OCI-LY3 (cell line): Measurements from ENCODE around the gene PVRIG.
A peak's percentile ranks its signal among the peaks of the same experiment; 100 is the strongest.
"Not testable (repeated sequence)": the region's sequence is repeated elsewhere in the genome, so short reads cannot be mapped to it uniquely, and the experiment has no call there.

Experiments
- H2AFZ ChIP-seq: fragments of 200-600, 300-600 bp; shearing (Covaris generic); 2 replicates; pipeline ENCODE4 v1.6.0; 2014; ENCODE audit warnings: antibody characterized with exemption, low read depth, low read length
- H3K27ac ChIP-seq: fragments of 200-600, 300-600 bp; sonication (generic); 2 replicates; pipeline ENCODE4 v1.5.1; 2014; ENCODE audit warnings: mild to moderate bottlenecking, low read length, moderate library complexity, mixed read lengths
- H3K27me3 ChIP-seq: fragments of 200-600, 300-600 bp; sonication (generic); 2 replicates; pipeline ENCODE4 v1.6.1; 2014; ENCODE audit warnings: low read depth, low read length, mixed read lengths
- H3K36me3 ChIP-seq: fragments of 200-600, 300-600 bp; sonication (generic); replicated peaks from 2 replicates; pipeline ENCODE3; 2014; ENCODE audit warnings: low read depth, low read length, mixed read lengths
- H3K4me1 ChIP-seq: fragments of 300-600, 200-600 bp; sonication (generic); 2 replicates; pipeline ENCODE4 v1.6.1; 2014; ENCODE audit warnings: low read length, mixed read lengths
- H3K4me2 ChIP-seq: fragments of 200-600, 300-600 bp; sonication (generic); 2 replicates; pipeline ENCODE4 v1.6.1; 2014; ENCODE audit warnings: low read length, mixed read lengths
- H3K4me3 ChIP-seq: fragments of 300-600, 200-600 bp; sonication (generic); 2 replicates; pipeline ENCODE4 v1.5.1; 2014; ENCODE audit warnings: antibody characterized with exemption, mild to moderate bottlenecking, low read length, moderate library complexity
- H3K79me2 ChIP-seq: fragments of 300-600, 200-600 bp; shearing (Covaris generic); 2 replicates; pipeline ENCODE4 v1.6.1; 2014; ENCODE audit warnings: mild to moderate bottlenecking, low read length, mixed read lengths
- H3K9ac ChIP-seq: fragments of 300-600, 200-600 bp; shearing (Covaris generic); 2 replicates; pipeline ENCODE4 v1.6.0; 2014; ENCODE audit warnings: mild to moderate bottlenecking, low read length, moderate library complexity
- H3K9me3 ChIP-seq: fragments of 200-600, 300-600 bp; shearing (Covaris generic); 2 replicates; pipeline ENCODE4 v1.6.1; 2014; ENCODE audit warnings: low read length, mixed read lengths; ENCODE audit not compliant: insufficient read depth
- H4K20me1 ChIP-seq: fragments of 200-600, 300-600 bp; sonication (generic); 2 replicates; pipeline ENCODE4 v1.6.1; 2016; ENCODE audit warnings: low read length, mixed read lengths; ENCODE audit not compliant: insufficient read depth
- CTCF ChIP-seq: fragments of 200-600, 300-600 bp; sonication (generic); IDR thresholded peaks from 2 replicates; pipeline ENCODE4 v1.5.1; 2014; ENCODE audit warnings: antibody characterized with exemption, low read length, low read depth
- EZH2phosphoT487 ChIP-seq: fragments of 200-600 bp; shearing (Covaris generic); IDR thresholded peaks from 2 replicates; pipeline ENCODE4 v1.6.1; 2018; ENCODE audit warnings: antibody characterized with exemption, mixed run types, low read depth

PVRIG gene

DNA sequence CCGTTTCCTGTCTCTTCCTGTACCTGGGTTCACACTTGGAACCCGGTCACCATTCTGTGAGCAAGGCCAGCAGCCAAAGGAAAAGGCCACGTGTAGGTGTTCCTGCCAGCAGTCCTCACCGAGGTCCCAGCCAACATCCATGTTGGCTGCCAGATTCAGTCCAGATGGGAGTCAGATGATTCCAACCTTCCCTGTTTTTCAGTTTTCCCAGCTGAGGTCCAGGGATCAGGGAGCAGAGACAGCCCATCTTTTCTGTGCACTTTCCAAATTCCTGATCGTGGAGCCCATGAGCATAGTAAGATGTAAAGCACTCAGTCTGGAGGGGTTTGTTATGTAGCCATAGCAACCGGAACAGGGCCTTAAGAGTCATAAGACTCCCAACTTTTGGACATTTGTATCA, 3.9 kb upstream of the PVRIG start:
- no peak overlapping the region for H3K27ac ChIP-seq
- no peak overlapping the region for H2AFZ ChIP-seq
- H4K20me1 ChIP-seq, result no peaks in the 10 kb centered on the region
- H3K79me2 ChIP-seq, result no peaks in the 10 kb centered on the region
- TF ChIP-seq EZH2phosphoT487 (no peak), CTCF (no peak)
- no peaks in the 10 kb centered on the region for H3K36me3 ChIP-seq
- H3K4me3 ChIP-seq, result no peak overlapping the region
- H3K9me3 ChIP-seq, result no peaks in the 10 kb centered on the region
- H3K27me3 ChIP-seq, result no peaks in the 10 kb centered on the region
- peaks cover 23% of the 10 kb centered on the region for H3K4me1 ChIP-seq
- H3K4me2 ChIP-seq, result no peak overlapping the region
- no peak overlapping the region for H3K9ac ChIP-seq

GRCh38 chr7:100217934-100218333, 1.8 kb upstream of the PVRIG start:
- H3K79me2 ChIP-seq, H3K27me3 ChIP-seq, H2AFZ ChIP-seq, H3K9ac ChIP-seq, H4K20me1 ChIP-seq, H3K36me3 ChIP-seq, H3K4me2 ChIP-seq, H3K9me3 ChIP-seq: not testable (repeated sequence)
- H3K4me1 ChIP-seq, result peaks cover 27% of the 10 kb centered on the region
- H3K27ac ChIP-seq, result peak overlapping the region; percentile 82
- H3K4me3 ChIP-seq, result peak overlapping the region; percentile 69; the same call in 1 of the 2 replicates

- Histone ChIP-seq H3K27ac (no peak overlapping the region), H4K20me1 (no peaks in the 10 kb centered on the region), H3K79me2 (no peaks in the 10 kb centered on the region), H3K4me2 (no peak overlapping the region), H3K36me3 (no peaks in the 10 kb centered on the region), H3K9ac (no peak overlapping the region), H3K9me3 (no peaks in the 10 kb centered on the region), H3K27me3 (no peaks in the 10 kb centered on the region), H3K4me1 (peaks cover 27% of the 10 kb centered on the region), H3K4me3 (no peak overlapping the region), H2AFZ (no peak overlapping the region)
- no peak for TF ChIP-seq EZH2phosphoT487
- no peak for TF ChIP-seq CTCF
Measured at GRCh38 chr7:100219271-100219737, 445 bp upstream of the PVRIG start.

- no peak overlapping the region for H3K9ac ChIP-seq
- H3K27ac ChIP-seq, result no peak overlapping the region
- peaks cover 27% of the 10 kb centered on the region for H3K4me1 ChIP-seq
Measured at GRCh38 chr7:100220586-100221230, 959 bp downstream of the PVRIG start.

More at GRCh38 chr7:100220586-100221230, 959 bp downstream of the PVRIG start:
- H4K20me1 ChIP-seq, result no peaks in the 10 kb centered on the region
- peak overlapping the region; percentile 21; the same call in 1 of the 2 replicates for H3K4me2 ChIP-seq
- H3K4me3 ChIP-seq, result no peak overlapping the region
- H3K9me3 ChIP-seq, result no peaks in the 10 kb centered on the region
- H3K36me3 ChIP-seq, result no peaks in the 10 kb centered on the region
- no peak for TF ChIP-seq CTCF
- TF ChIP-seq EZH2phosphoT487, result no peak
- H3K27me3 ChIP-seq, result no peaks in the 10 kb centered on the region
- no peak overlapping the region for H2AFZ ChIP-seq
- no peaks in the 10 kb centered on the region for H3K79me2 ChIP-seq
